MM.1S (cell line): ENCODE measurements around the gene PIWIL1.

Experiments used
- DNase-seq: peaks from one replicate; pipeline ENCODE4 v3.0.0-alpha.2; 2015
- H2AFZ ChIP-seq: fragments of 300-600 bp; sonication (generic); 2 replicates; pipeline ENCODE4 v1.6.0; 2016; ENCODE audit warnings: antibody characterized with exemption, low read length
- H3F3A ChIP-seq: fragments of 300-600 bp; sonication (generic); 2 replicates; pipeline ENCODE4 v1.6.1; 2016; ENCODE audit warnings: mild to moderate bottlenecking, antibody characterized with exemption, low read length, moderate library complexity, mixed read lengths; ENCODE audit not compliant: insufficient read depth
- H3K27ac ChIP-seq: fragments of 300-600 bp; sonication (generic); 2 replicates; pipeline ENCODE4 v1.5.1; 2016; ENCODE audit warnings: mild to moderate bottlenecking, low read length
- H3K27me3 ChIP-seq: fragments of 300-600 bp; sonication (generic); replicated peaks from 2 replicates; pipeline ENCODE4 v1.6.0; 2016; ENCODE audit warnings: low read length; ENCODE audit not compliant: insufficient read depth
- H3K36me3 ChIP-seq: fragments of 300-600 bp; sonication (generic); replicated peaks from 2 replicates; pipeline ENCODE4 v1.6.1; 2016; ENCODE audit warnings: mild to moderate bottlenecking, low read length, mixed read lengths; ENCODE audit not compliant: insufficient read depth
- H3K4me1 ChIP-seq: fragments of 300-600 bp; sonication (generic); 2 replicates; pipeline ENCODE4 v1.6.1; 2016; ENCODE audit warnings: low read length, mixed read lengths
- H3K4me2 ChIP-seq: fragments of 300-600 bp; sonication (generic); 2 replicates; pipeline ENCODE4 v1.6.0; 2016; ENCODE audit warnings: low read depth, low read length
- H3K4me3 ChIP-seq: fragments of 300-600 bp; sonication (generic); 2 replicates; pipeline ENCODE4 v1.5.1; 2016; ENCODE audit warnings: low read length, mixed read lengths
- H3K79me2 ChIP-seq: fragments of 300-600 bp; sonication (generic); 2 replicates; pipeline ENCODE4 v1.6.1; 2016; ENCODE audit warnings: mixed run types, low read length, mixed read lengths
- H3K9ac ChIP-seq: fragments of 300-600 bp; sonication (generic); 2 replicates; pipeline ENCODE4 v1.6.1; 2016; ENCODE audit warnings: low read length, mixed read lengths
- H3K9me2 ChIP-seq: fragments of 300-600 bp; sonication (generic); replicated peaks from 2 replicates; pipeline ENCODE4 v1.6.1; 2016; ENCODE audit warnings: mild to moderate bottlenecking, low read length, mixed read lengths; ENCODE audit not compliant: insufficient read depth
- H3K9me3 ChIP-seq: fragments of 300-600 bp; sonication (generic); replicated peaks from 2 replicates; pipeline ENCODE4 v1.6.1; 2016; ENCODE audit warnings: mild to moderate bottlenecking, low read length, mixed read lengths; ENCODE audit not compliant: insufficient read depth
- H4K20me1 ChIP-seq: fragments of 300-600 bp; sonication (generic); 2 replicates; pipeline ENCODE4 v1.6.1; 2016; ENCODE audit warnings: mild to moderate bottlenecking, low read length, moderate library complexity, mixed read lengths; ENCODE audit not compliant: insufficient read depth
- CTCF ChIP-seq: fragments of 300-600 bp; sonication (generic); IDR thresholded peaks from 2 replicates; pipeline ENCODE4 v1.5.1; 2016; ENCODE audit warnings: antibody characterized with exemption, low read length, mixed read lengths
- EZH2 ChIP-seq: fragments of 300-600 bp; sonication (generic); optimal IDR thresholded peaks from 2 replicates; pipeline ENCODE3; 2017; ENCODE audit warnings: low read depth, mild to moderate bottlenecking, antibody characterized with exemption, low read length, mixed read lengths
- EZH2phosphoT487 ChIP-seq: fragments of 300-600 bp; sonication (generic); IDR thresholded peaks from 2 replicates; pipeline ENCODE4 v1.6.1; 2018; ENCODE audit warnings: antibody characterized with exemption, low read length

Gene PIWIL1

DNA sequence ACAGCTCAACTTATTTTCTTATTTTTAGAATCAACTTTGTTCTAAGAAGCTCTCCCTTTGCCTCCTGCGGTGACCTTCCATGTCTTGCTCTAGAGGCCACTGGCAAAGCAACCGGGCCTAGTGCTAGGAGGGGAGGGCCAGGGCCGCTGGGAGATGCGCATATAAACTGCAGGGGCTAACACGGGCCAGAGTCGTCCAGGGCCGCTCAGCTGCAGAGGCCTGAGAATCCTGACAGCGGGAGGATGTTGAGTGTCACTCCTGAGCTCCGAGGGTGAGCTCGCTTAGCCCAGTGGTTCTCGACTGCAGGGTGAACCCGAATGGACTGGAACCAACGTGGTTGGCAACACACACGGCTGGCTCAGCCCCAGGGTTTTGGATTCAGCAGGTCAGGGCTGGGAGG is 6.5 kb upstream of the PIWIL1 start:
- Histone ChIP-seq H3K4me2 (no peak overlapping the region), H3K9ac (no peak overlapping the region), H3F3A (no peaks in the 10 kb centered on the region), H3K79me2 (no peaks in the 10 kb centered on the region), H3K27me3 (no peaks in the 10 kb centered on the region; the same call in 1 of the 2 replicates), H3K4me1 (no peaks in the 10 kb centered on the region), H3K9me2 (no peaks in the 10 kb centered on the region), H4K20me1 (no peaks in the 10 kb centered on the region), H3K4me3 (no peak overlapping the region), H3K36me3 (no peaks in the 10 kb centered on the region), H3K27ac (no peak overlapping the region), H3K9me3 (no peaks in the 10 kb centered on the region), H2AFZ (no peak overlapping the region)
- DNase-seq, result no peak
- TF ChIP-seq EZH2 (no peak), EZH2phosphoT487 (no peak), CTCF (no peak)

DNA sequence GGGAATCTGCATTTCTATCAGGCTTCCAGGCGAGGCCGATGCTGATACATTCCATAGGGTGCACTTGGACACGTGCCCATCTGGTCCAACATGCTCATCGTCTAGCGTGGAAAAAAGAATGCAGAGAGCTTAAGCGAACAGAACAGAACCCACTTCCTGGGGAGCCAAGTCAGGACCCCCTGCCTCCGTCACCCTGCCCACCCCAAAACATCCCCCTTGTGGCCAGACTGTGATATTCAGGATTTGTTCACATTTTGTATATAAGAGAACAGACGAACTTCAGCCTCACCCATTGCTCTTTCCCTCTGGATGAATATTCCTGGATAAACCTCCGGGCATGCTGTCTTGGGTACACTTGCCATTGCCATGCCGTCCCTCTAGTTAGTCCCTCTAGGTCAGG is 4.3 kb upstream of the PIWIL1 start:
- H3K4me1 ChIP-seq, result no peaks in the 10 kb centered on the region
- no peak overlapping the region for H2AFZ ChIP-seq
- DNase-seq, result no peak
- H3K4me2 ChIP-seq, result no peak overlapping the region
- H3F3A ChIP-seq, result no peaks in the 10 kb centered on the region
- H3K36me3 ChIP-seq, result no peaks in the 10 kb centered on the region
- TF ChIP-seq EZH2 (no peak), CTCF (no peak), EZH2phosphoT487 (no peak)
- H3K9me2 ChIP-seq, result no peaks in the 10 kb centered on the region
- no peak overlapping the region for H3K4me3 ChIP-seq
- H3K79me2 ChIP-seq, result no peaks in the 10 kb centered on the region
- no peak overlapping the region for H3K27ac ChIP-seq
- H3K9me3 ChIP-seq, result no peaks in the 10 kb centered on the region
- H4K20me1 ChIP-seq, result no peaks in the 10 kb centered on the region
- no peaks in the 10 kb centered on the region; the same call in 1 of the 2 replicates for H3K27me3 ChIP-seq
- no peak overlapping the region for H3K9ac ChIP-seq

DNA sequence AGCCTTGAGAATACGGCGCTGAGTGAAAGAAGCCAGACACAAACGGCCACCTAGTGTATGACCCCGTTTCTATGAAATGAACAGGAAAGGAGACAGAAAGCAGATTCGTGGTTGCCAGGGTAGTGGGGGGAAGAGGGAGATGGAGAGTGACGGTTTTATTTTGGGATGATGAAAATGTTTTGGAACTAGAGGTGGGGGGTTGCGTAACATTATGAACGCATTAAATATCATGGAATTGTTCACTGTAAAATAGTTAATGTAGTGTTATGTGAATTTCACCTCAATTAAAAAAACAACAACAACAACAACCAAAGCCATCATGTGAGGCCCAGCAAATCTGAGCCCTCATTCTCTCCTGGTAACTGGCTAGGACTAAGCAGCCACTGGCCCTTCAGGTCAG is 3.3 kb upstream of the PIWIL1 start:
- H3K36me3 ChIP-seq, result no peaks in the 10 kb centered on the region
- H3K9me3 ChIP-seq, result no peaks in the 10 kb centered on the region
- H4K20me1 ChIP-seq, result no peaks in the 10 kb centered on the region
- DNase-seq, result no peak
- TF ChIP-seq EZH2 (no peak), CTCF (no peak)
- no peaks in the 10 kb centered on the region for H3K4me1 ChIP-seq
- H3K4me2 ChIP-seq, result no peak overlapping the region
- no peaks in the 10 kb centered on the region for H3F3A ChIP-seq
- no peaks in the 10 kb centered on the region; the same call in 1 of the 2 replicates for H3K27me3 ChIP-seq
- H3K79me2 ChIP-seq, result no peaks in the 10 kb centered on the region
- H3K9ac ChIP-seq, result no peak overlapping the region
- no peak overlapping the region for H3K27ac ChIP-seq
- no peaks in the 10 kb centered on the region for H3K9me2 ChIP-seq
- H3K4me3 ChIP-seq, result no peak overlapping the region
- no peak overlapping the region for H2AFZ ChIP-seq
